Activated CD4-positive, alpha-beta T cell treated with anti-CD3 and anti-CD28 coated beads, Interleukin-2, amount 50 U/mL, for 16 hours (primary cell): Measurements from ENCODE around the gene ADCY9.
A peak's percentile ranks its signal among the peaks of the same experiment; 100 is the strongest.

ENCODE experiments used
- DNase-seq: peaks from one replicate; pipeline ENCODE4 v3.0.0-alpha.2; 2020

ADCY9 gene

DNA sequence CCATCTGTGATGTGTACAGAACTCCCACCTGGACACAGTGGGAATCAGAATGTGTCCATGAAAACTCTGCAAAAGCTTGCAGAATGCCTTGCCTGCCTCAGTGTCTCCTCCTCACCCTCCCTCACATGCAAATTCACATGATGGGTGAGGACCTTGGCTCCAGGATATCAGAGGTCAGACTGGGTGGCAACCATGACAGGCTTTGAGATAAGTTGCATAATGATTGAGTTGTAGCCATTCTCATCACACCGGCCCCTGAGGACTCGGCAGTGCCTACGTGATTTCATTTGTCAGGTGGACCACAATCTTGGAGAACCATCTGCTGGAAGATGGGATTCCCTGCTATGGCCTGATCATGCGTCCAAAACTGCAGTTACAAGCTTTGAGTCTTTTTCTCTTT is 3.9 kb upstream of the ADCY9 start:
- no peak for DNase-seq

DNA sequence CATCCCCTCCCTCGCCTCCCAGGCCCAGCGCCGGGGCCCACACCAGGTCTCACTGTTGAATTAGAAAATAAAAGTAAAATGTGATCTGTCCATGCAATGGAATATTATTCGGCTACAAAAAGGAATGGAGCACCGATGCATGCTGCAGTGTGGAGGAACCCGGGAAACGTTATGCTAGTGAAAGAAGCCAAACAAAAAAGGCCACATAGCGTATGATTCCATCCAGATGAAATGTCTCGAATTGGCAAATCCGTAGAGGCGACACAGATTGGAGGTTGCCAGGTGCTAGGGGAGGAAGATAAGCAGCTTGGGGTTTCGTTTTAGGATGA is 972 bp upstream of the ADCY9 start:
- DNase-seq: no peak

DNA sequence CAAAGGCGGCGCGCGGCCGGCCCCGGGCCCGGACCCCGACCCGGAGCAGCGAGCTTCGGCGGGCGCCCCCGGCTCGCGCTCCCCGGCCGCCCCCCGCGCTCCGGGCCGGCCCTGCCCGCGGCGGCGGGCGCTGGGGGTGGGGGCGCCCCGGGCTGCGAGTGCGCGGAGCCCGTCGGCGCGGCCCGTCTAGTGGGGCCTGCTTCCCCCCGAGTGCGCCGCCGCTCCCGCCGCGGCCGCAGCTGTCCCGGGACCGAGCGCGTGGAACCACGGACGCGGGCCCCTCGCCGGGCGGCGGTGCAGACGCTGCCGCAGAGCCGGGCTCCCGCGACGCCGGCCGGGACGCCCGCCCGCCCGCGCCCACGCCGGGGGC is 308 bp downstream of the ADCY9 start:
- no peak for DNase-seq

DNA sequence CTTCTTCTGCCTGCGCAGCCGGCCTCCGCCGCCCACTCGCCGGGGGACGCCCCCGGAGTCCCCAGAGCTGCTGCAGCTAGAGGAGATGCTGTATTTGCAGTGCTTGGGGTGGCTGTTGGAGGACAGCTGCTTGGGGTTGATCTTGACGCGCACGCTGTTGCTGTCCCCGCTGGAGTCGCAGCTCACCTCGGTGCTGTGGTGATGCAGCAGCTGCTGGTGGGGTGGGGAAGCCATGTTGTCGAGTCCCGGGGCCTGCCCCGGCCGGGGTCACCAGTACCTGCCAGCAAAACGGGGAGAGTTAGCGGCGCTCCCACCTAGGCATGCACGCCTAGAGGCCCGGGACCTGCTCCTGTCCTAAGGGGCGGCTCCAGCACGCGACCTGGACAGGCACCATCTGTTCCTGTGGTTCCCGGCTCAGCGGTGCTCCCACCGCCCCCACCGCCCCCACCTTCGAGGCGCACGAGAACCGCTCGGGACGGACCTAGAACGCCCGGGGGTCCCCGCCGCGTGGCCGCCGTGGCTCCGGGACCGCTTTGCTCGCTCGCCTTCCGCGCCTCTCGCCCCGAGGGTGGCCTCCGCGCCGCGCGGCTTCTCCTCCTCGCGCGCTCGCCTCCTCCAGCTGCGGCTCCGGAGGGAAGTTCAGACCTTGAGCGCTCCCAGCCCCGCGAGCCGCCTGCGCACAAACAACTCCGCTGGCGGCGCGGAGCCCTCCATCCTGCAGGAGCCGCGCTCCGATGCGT is 863 bp downstream of the ADCY9 start:
- DNase-seq: peak; percentile 37

DNA sequence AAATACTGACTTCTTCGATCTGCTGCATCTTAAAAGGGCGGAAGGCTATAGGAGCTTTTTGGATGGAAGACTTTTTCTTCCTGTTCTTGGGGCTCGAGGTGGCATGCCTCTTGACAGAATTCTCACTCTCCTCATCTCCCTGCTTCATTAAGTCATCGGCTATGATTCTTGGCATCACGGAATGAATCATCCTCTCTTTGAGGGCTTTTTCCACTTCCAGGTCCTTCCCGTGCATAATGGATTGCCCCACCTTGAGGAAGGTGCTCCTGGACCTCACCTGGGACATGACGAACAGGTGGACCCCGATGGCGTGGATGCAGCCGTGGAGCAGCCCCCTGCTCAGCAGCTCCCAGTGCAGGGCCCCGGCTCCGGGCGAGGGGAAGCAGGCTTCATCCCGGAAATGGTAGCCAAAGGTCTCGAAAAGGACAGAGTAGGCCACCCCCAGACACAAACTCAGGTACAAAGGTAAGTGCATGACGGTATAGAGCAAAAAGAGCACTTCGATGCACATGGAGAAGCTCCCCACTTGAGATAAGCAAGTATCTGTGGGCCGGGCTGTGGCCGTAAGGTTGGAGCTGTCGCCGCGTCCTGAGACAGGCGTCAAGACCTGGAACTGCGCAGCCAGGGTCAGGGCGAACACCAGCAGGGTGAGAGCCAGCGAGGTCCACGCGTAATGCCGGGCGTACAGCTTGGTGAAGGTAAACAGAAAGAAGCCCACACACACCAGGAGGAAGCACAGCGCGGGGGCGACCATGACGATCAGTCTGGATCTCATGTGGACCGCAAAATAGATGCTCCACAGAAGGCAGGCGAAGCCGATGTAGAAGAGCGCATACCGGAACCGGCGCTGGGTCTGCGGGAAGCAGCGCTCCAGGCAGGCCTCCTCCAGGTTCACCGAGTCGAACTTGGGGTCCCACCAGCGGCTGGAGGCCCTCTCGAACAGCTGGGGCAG is 1.7 kb downstream of the ADCY9 start:
- DNase-seq: no peak

DNA sequence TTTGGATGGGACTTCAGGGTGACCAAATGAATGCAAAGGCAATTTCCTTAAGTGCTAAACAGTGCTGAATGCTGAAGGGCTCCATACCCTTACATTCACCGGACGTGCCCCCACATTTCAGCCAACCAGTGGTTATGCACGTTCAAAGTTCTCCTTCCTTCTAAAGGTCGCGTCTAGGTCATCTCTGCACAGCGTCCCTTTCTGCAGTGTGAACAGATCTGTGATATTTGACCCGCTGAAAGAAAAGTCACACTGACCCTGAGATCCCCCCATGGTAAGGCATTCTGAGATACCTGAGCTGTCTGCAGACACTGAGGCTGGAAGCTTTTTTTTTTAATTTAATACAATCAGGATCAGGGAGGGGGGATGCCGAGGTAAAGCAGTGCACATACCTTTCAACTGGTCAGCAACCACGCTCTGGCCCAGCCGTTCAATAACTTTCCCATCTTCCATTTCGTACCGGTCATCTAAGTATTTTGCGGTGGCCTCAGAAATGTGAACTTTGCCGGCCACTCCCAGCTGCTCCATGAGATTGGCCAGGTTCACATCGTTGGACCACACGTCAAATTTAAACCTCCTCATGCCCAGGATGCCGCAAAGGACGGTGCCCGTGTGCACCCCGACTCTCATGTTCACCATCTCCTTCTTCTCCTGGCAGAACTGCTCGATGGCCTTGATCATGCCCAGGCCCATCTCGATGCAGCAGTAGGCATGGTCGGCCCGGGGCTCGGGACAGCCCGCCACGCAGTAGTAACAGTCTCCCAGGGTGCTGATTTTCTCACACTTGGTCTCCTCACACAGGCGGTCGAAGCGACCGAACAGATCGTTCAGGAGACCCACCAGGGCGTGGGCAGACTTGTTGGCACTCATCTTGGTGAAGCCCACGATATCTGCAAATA is 2.6 kb downstream of the ADCY9 start:
- DNase-seq: no peak

DNA sequence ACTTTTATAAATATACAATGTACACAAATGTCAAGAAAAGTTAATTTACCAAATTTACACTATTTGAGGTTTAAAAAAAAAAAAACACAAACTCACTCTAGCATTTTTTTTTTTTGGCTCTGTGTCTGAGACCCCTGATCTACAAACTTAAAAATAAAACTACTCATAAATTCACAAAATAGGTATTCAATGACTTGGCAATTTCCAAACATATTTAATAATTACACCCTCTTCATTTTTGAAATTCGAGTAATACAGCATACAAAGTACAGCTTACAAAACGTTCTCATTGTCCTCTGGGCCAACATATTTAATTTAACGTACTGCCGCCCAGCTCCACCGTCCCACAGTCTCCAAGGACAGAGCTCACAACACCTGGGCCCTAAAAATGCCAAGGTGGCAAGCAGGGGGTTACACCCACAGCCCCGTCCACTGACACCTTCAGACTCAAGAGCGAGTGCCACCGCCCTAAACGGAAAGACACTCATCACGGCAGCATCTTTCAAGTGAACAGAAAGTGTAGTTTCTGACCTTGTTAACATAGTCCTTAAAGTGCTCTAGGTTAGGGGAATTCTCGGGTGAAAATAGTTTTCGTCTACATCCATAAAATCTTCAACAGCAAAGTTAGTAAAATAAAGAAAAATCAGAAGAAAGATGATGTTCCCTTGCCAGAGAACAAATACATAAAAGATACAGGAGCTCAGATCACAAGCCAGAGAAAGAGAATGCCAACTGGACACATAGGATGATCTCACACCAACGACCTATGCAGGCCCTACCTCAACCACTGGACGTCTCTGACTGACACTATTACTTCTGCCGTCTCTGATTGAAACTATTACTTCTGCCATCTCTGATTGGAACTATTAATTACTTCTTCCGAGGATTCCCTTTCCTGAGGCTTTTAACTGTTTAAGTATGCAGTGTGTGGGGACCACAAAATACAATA is 4.2 kb downstream of the ADCY9 start:
- DNase-seq: no peak

DNA sequence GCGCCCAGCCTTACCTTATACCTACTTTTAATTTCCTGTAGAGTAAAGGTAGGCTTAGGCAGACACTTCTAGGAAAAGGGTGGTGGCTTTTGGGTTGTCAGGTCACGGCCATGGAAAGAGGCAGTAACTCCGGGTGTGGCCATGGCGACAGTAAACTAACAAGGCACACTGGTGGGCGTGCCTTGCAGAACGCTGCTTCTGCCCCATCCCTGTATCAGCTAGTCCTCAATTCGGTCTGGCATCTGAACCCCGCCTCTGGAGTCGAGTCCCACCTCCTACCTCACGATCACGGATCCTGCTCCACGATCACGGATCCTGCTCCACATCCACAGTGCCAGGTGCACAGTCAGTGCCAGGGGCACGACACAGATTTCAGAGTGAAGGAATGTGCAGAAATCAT is 5.6 kb downstream of the ADCY9 start:
- no peak for DNase-seq

DNA sequence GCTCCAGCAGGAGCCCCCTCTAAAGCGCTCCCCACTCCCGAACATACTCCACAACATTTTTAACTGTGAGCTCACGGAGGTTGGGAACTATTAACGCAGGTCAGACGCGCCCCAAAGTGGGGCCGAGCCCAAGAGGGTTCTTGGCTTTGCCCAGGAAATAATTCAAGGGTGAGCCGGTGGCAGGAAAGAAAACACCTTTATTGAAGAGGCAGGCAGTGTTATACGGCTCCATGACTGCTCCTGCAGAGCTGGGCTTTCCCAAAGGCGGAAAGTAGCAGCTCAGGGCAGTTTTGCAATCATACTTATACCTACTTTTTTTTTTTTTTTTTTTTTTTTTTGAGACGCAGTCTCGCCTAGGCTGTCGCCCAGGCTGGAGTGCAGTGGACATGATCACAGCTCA is 6.2 kb downstream of the ADCY9 start:
- DNase-seq: no peak

DNA sequence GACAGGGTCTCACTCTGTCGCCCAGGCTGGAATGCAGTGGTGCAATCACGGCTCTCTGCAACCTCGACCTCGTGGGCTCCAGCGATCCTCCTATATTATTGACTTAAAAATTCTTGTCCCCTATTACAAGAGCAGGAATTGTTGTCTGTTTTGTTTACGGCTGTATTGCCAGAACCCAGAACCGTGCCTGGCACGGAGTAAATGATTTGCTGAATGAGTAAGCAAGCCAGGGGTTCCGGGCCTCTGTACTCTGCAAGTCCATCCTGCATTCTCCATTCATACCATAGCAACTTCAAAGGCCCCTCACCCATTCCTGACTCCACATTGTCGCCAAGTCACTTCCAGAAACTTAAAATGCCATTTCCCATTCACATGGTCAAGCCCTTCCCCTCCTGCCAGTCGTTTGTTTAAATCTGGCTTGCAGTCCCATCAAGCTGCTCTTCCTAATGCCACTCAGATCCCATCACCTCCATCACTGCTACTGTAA is 6.9 kb downstream of the ADCY9 start:
- DNase-seq: no peak

DNA sequence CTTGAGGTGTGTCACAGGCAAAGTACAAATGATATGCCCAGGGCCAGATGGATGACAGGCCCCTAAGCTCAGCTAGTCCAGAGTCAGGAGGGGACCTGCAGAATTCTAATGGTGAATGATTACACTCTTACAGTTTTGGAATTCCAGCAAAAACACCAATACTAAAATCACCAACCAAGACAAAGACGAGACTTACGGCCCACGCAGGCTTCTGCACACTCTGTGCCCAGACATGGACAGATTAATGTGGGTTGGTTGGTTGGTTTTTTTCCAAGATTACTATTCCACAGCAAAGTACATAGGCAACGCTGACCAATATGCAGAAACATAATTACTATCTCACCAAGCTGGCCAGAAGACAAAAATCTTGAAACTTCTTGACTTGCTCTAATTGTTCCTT is 9.7 kb downstream of the ADCY9 start:
- no peak for DNase-seq

DNA sequence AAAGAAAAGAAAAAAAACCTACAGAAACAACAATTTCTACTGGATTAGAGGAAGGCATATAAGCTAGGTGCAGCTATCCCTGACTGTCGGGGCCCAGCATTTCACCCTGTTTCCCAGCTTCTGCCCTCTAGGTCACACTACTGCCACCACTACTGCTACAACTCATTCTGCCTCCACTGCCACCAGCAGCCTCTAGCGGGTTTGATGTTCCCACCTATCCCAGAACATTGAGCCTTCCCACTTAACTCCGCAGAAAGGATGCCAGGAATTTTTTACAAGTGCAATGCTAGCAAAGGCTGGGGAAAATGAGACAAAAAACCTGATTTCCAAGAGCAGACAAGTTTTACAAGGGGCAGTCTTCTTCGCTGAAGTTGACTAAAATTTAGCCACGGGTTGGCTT is 10.4 kb downstream of the ADCY9 start:
- no peak for DNase-seq

DNA sequence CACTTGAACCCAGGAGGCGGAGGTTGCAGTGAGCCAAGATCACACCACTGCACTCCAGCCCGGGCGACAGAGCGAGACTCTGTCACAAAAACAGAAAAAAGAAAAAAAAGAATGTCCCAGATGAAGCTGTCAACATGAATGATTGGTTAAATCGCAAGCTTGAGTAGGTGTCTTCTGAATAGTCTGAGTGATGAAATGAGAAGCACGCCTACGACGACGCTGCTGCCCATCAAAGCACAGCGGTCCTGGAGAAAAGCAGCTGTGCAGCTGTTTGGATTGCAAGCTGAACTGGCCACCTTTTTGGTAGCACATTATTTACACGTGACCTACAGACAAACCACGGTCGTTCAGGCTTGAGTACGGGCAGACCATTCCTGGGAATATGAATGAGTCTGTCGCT is 12.5 kb downstream of the ADCY9 start:
- DNase-seq: no peak

DNA sequence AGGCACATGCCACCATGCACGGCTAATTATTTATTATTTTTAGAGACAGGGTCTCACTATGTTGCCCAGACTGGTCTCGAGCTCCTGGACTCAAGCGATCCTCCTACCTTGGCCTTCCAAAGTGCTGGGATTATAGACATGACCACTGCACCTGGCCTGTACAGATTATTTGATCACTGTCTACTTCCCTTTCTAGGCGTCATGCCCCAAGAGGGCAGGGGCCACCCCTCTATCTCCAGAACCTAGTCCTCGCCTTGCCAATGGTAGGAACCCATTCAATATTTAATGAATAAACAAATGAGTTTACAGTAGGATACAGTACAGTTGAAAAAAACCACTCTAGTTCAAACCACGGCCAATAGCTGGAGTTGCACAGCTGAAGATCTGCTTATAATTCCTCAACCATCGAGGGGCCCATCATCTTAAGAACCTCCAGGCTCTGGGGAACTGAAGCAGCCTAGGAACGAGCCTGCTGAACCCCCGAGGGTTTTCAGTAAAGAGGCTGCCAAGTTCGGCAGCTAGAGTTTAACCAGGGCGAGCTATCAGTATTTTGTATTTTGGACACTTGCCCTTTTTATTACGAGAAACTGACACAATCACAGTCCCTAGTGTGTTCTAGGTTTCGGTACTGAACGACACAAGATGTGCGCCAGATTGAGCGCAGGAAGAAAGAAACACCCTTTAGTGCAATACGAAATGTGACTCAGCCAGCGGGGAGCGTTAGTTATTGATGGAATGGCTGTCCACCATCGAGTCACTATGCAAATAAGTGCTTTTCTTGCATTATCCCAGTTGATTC is 14.6 kb downstream of the ADCY9 start:
- no peak for DNase-seq

DNA sequence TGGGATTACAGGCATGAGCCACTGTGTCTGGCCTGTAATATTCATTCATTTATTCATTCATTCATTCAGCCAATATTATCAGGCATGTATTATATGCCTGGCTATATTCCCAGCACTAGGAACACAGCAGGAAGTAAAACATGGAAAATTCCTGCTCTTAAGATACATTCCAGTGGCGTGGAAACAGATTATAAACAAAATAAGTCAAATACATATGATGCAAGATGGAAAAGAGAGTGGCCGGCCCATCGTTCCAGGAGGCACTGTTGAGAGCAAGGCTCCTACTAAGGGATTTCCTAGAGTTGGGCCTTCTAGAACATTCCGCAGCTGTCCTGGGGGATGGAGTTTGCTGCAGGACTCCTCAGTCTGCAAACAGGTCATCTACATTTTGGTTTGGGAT is 17.7 kb downstream of the ADCY9 start:
- DNase-seq: no peak

DNA sequence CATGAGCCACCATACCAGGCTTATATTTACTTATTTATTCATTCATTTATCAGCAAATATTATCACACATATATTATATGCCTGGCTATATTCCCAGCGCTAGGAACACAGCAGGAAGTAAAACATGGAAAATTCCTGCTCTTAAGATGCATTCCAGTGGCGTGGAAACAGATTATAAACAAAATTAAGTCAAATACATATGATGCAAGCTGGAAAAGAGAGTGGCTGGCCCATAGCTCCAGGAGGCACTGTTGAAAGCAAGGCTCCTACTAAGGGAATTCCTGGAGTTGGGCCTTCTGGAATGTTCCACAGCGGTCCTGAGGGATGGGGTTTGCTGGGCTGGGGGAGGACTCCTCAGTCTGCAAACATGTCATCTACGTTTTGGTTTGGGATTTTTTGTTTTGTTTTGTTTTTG is 18.4 kb downstream of the ADCY9 start:
- no peak for DNase-seq

DNA sequence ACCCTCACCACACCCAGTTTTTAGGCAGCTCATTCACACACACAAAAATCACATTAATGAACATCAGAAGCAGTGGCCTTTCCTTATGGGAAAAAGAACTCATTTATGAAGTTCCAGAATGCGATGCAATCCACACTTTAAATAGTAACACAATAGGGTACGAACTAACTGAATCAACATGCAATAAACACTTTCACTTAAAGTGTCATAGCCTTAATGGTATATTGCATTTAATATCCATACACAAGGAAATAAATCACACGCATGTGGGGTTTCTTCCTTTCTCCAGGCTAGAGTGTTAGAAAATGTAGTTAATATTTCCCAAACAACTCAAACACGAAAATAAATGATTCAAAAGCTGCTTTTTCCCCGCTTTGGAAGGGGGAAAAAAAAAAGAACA is 19.7 kb downstream of the ADCY9 start:
- DNase-seq: no peak

DNA sequence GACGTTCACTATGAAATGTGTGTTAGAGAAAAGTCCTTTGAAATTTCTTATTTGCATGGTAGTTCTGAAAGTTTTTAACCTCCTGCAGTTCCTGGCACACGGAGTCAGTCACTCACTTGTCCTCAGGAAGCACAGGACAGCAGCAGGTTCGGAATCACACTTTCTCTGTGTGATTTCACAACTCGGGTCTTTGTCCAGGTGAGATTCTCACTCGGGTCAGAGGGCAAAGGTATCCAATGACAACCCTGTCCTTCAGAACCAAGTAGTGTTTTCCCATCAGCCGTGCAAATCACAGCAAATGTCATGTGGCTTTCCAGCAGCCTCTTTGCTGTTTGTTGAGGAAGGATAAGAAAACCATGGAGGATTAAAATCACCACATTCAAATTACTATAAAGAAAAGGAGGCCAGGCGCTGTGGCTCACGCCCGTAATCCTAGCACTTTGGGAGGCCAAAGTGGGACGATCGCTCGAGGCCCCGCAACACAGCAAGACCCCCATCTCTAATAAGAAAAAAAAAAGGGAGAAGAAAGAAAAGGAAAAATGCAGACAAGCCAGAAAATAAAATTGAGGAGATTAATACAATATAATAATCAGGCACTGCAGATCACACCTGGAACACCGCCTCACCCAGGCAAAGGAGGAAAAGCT is 22.0 kb downstream of the ADCY9 start:
- DNase-seq: no peak

DNA sequence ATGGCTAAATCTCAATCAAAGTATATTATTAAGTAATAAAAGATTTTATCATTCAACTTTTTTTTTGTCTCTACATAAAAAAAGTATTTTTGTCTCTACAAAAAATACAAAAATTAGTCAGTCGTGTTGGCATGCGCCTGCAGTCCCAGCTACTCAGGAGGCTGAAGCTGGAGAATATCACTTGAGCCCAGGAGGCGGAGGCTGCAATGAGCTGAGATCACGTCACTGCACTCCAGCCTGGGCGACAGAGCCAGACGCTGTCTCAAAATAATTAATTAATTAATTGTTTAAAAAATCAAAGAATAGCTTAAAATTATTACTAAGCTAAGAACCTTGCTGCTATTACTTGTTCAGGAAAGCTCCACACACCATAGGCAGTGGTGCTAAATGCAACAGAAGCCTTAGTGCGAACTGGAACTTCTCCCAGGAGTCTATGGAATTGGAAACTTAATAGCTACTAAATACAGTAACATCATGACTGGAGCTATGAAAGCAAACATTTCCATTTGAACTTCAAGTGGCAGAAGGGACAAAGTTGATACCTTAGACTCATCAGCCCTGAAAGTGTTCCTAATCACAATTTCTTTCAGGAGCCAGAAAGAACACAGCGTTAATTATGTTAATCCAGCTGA is 22.6 kb downstream of the ADCY9 start:
- DNase-seq: no peak
